IMR-90 (cell line): ENCODE measurements around the gene DDIAS. TPM values are rescaled to one million over a fixed set of nuclear protein-coding genes. Genes with fewer than 3 reads are reported as not detected.

Source experiments
- ATAC-seq: fragments of 200-7000 bp; cut with Tn5 transposase; 2 replicates; pipeline ENCODE4 v1.9.1; 2020; ENCODE audit warnings: low read depth, mild to moderate bottlenecking, moderate library complexity
- BruUV-seq: library from RNA; stranded (reverse); fragments of 400-500 nt; replicated peaks from 2 replicates; lab custom pipeline; 2021; lab: Mats Ljungman, UMichigan
- CTCF ChIA-PET: fragments of 300-600 bp; formaldehyde crosslinking; extraction: SDS; loops from one replicate; lab custom pipeline; 2021; ENCODE audit warnings: antibody characterized with exemption; lab: Yijun Ruan, JAX
- POLR2A ChIA-PET: fragments of 300-600 bp; sonication (Branson Sonifier 250); formaldehyde crosslinking; loops from one replicate; lab custom pipeline; 2022; ENCODE audit warnings: antibody characterized with exemption; ENCODE audit not compliant: unreplicated experiment; lab: Charles Lee
- DNase-seq: peaks from one replicate; pipeline ENCODE4 v3.0.0; 2013
- H2AFZ ChIP-seq: replicated peaks from 2 replicates; pipeline ENCODE3; 2013; ENCODE audit warnings: low read length, mild to moderate bottlenecking; ENCODE audit not compliant: poor library complexity
- H2AK5ac ChIP-seq: 2 replicates; pipeline ENCODE4 v1.6.1; 2013; ENCODE audit warnings: low read depth, low read length, inconsistent platforms
- H2AK9ac ChIP-seq: replicated peaks from 2 replicates; pipeline ENCODE3; 2013; ENCODE audit warnings: mild to moderate bottlenecking, low read depth, low read length, moderate library complexity; ENCODE audit not compliant: poor library complexity
- H2BK120ac ChIP-seq: 2 replicates; pipeline ENCODE4 v1.6.1; 2013; ENCODE audit warnings: low read depth, low read length, inconsistent platforms
- H2BK15ac ChIP-seq: 3 replicates; pipeline ENCODE4 v1.6.1; 2013; ENCODE audit warnings: low read depth, low read length, inconsistent platforms
- H2BK20ac ChIP-seq: 2 replicates; pipeline ENCODE4 v1.6.1; 2013; ENCODE audit warnings: low read depth, mild to moderate bottlenecking, inconsistent platforms, low read length, moderate library complexity
- H2BK5ac ChIP-seq: 2 replicates; pipeline ENCODE4 v1.6.1; 2013; ENCODE audit warnings: mild to moderate bottlenecking, low read depth, low read length, inconsistent platforms; ENCODE audit not compliant: poor library complexity, severe bottlenecking
- H3K14ac ChIP-seq: replicated peaks from 2 replicates; pipeline ENCODE4 v1.6.1; 2013; ENCODE audit warnings: low read depth, low read length, inconsistent platforms
- H3K18ac ChIP-seq: 2 replicates; pipeline ENCODE4 v1.6.1; 2013; ENCODE audit warnings: low read depth, low read length, control low read depth
- H3K23ac ChIP-seq: 2 replicates; pipeline ENCODE4 v1.6.1; 2013; ENCODE audit warnings: low read depth, low read length, inconsistent platforms
- H3K27ac ChIP-seq: 2 replicates; pipeline ENCODE4 v1.5.1; 2013; ENCODE audit warnings: mild to moderate bottlenecking, control low read depth, low read length; ENCODE audit not compliant: insufficient read depth
- H3K27me3 ChIP-seq: 2 replicates; pipeline ENCODE4 v1.6.1; 2013; ENCODE audit warnings: low read length; ENCODE audit not compliant: control insufficient read depth, insufficient read depth
- H3K36me3 ChIP-seq: 2 replicates; pipeline ENCODE4 v1.6.1; 2013; ENCODE audit warnings: low read length, mixed read lengths; ENCODE audit not compliant: control insufficient read depth, insufficient read depth
- H3K4ac ChIP-seq: 2 replicates; pipeline ENCODE4 v1.6.1; 2013; ENCODE audit warnings: low read depth, low read length, inconsistent platforms
- H3K4me1 ChIP-seq: 2 replicates; pipeline ENCODE4 v1.6.1; 2013; ENCODE audit warnings: low read length, mixed read lengths; ENCODE audit not compliant: control insufficient read depth, insufficient read depth
- H3K4me2 ChIP-seq: 2 replicates; pipeline ENCODE4 v1.6.1; 2013; ENCODE audit warnings: low read depth, mild to moderate bottlenecking, control low read depth, low read length, moderate library complexity
- H3K4me3 ChIP-seq: 2 replicates; pipeline ENCODE4 v1.5.1; 2013; ENCODE audit warnings: low read depth, mild to moderate bottlenecking, control low read depth, low read length, moderate library complexity; ENCODE audit not compliant: insufficient read depth
- H3K56ac ChIP-seq: 2 replicates; pipeline ENCODE4 v1.6.1; 2013; ENCODE audit warnings: low read length, inconsistent platforms; ENCODE audit not compliant: insufficient read depth; ENCODE audit errors: extremely low read depth
- H3K79me1 ChIP-seq, 2 experiments: 2 replicates each; pipeline ENCODE4 v1.6.1; 2013; ENCODE audit warnings: low read length in 2 of 2, inconsistent platforms in 1 of 2, low read depth in 1 of 2
- H3K9ac ChIP-seq: 2 replicates; pipeline ENCODE4 v1.6.1; 2013; ENCODE audit warnings: low read depth, low read length, control low read depth
- H3K9me1 ChIP-seq: 2 replicates; pipeline ENCODE4 v1.6.1; 2013; ENCODE audit warnings: low read length, inconsistent platforms; ENCODE audit not compliant: insufficient read depth
- H3K9me3 ChIP-seq: 2 replicates; pipeline ENCODE4 v1.6.1; 2013; ENCODE audit warnings: low read length; ENCODE audit not compliant: control insufficient read depth, insufficient read depth
- H4K20me1 ChIP-seq: 2 replicates; pipeline ENCODE4 v1.6.1; 2013; ENCODE audit warnings: low read length, inconsistent platforms; ENCODE audit not compliant: insufficient read depth
- H4K5ac ChIP-seq: 2 replicates; pipeline ENCODE4 v1.6.1; 2013; ENCODE audit warnings: mild to moderate bottlenecking, low read depth, low read length, control low read depth
- H4K8ac ChIP-seq, 2 experiments: 2 replicates each; pipeline ENCODE4 v1.6.1; 2013; ENCODE audit warnings: low read depth in 2 of 2, low read length in 2 of 2, control low read depth in 1 of 2, inconsistent platforms in 1 of 2
- H4K91ac ChIP-seq: 2 replicates; pipeline ENCODE4 v1.6.1; 2013; ENCODE audit warnings: low read depth, low read length, inconsistent platforms; ENCODE audit not compliant: insufficient read depth
- BHLHE40 ChIP-seq: fragments of 150-350 bp; IDR thresholded peaks from 2 replicates; pipeline ENCODE4 v1.6.1; 2016; ENCODE audit warnings: mild to moderate bottlenecking, low read depth, low read length
- CEBPB ChIP-seq: IDR thresholded peaks from 2 replicates; pipeline ENCODE4 v1.6.1; 2012; ENCODE audit warnings: low read depth, low read length, improper control_type of control experiment
- CHD1 ChIP-seq: IDR thresholded peaks from 2 replicates; pipeline ENCODE4 v1.6.1; 2012; ENCODE audit warnings: low read depth, low read length, improper control_type of control experiment
- FOS ChIP-seq: fragments of 150-350 bp; IDR thresholded peaks from 2 replicates; pipeline ENCODE4 v1.6.1; 2016; ENCODE audit warnings: low read depth, low read length
- MAFK ChIP-seq: IDR thresholded peaks from 2 replicates; pipeline ENCODE4 v1.6.1; 2012; ENCODE audit warnings: low read depth, low read length, improper control_type of control experiment
- MXI1 ChIP-seq: IDR thresholded peaks from 2 replicates; pipeline ENCODE4 v1.6.1; 2012; ENCODE audit warnings: low read depth, mild to moderate bottlenecking, low read length, moderate library complexity, borderline replicate concordance
- NFE2L2 ChIP-seq: fragments of 150-350 bp; IDR thresholded peaks from 2 replicates; pipeline ENCODE4 v1.6.1; 2016; ENCODE audit warnings: low read depth, mild to moderate bottlenecking, low read length
- POLR2A ChIP-seq: IDR thresholded peaks from 2 replicates; pipeline ENCODE4 v1.6.1; 2012; ENCODE audit warnings: mild to moderate bottlenecking, low read depth, low read length
- RCOR1 ChIP-seq: IDR thresholded peaks from 2 replicates; pipeline ENCODE4 v1.6.1; 2012; ENCODE audit warnings: mild to moderate bottlenecking, low read length, improper control_type of control experiment; ENCODE audit not compliant: insufficient replicate concordance
- RFX5 ChIP-seq: IDR thresholded peaks from 2 replicates; pipeline ENCODE4 v1.8.0; 2012; ENCODE audit warnings: low read depth, mild to moderate bottlenecking, low read length, moderate library complexity
- SMC3 ChIP-seq: fragments of 150-350 bp; IDR thresholded peaks from 2 replicates; pipeline ENCODE4 v1.6.1; 2016; ENCODE audit warnings: low read depth, mild to moderate bottlenecking, antibody characterized with exemption, low read length, moderate library complexity
- WGBS, 2 experiments: methylation state at CpG; one replicate each; pipeline versions ENCODE4 v1.1.5 to v1.1.7; 2013; ENCODE audit warnings: missing lambda C conversion rate in 2 of 2; ENCODE audit not compliant: insufficient read length in 1 of 2; ENCODE audit errors: extremely low coverage in 2 of 2; 5-methylcytosine and 5-hydroxymethylcytosine counted together
- dilution Hi-C: fragments of 300-500 bp; cut with HindIII; formaldehyde crosslinking; loops from one replicate; pipeline ENCODE4 v1.14.3; 2018; ENCODE audit warnings: low sequenced_read_pairs; ENCODE audit not compliant: unreplicated experiment
- in situ Hi-C: fragments of 300-500 bp; cut with MboI; formaldehyde crosslinking; loops from 3 replicates; pipeline ENCODE4 v1.14.3; 2019; ENCODE audit warnings: low sequenced_read_pairs, inconsistent platforms, mixed read lengths
- intact Hi-C: fragments of 100-400 bp; cut with micrococcal nuclease; formaldehyde crosslinking; loops from 2 replicates; pipeline ENCODE4 v1.10.0; 2022
- polyA plus RNA-seq, 3 experiments: library from polyadenylated mRNA; depleted of rRNA; stranded (reverse); fragments of >200 nt; gene quantifications; 2 replicates each; pipeline ENCODE4 v1.2.3, GENCODE V29; 2012; ENCODE audit warnings: low replicate concordance in 1 of 3
- total RNA-seq: library from RNA; depleted of rRNA; stranded (reverse); fragments of >200 nt; gene quantifications from 2 replicates; pipeline ENCODE4 v1.2.3, GENCODE V29; 2012
- TF ChIP-seq, protein P1 (sequence below): fragments of 150-350 bp; IDR thresholded peaks from 2 replicates; pipeline ENCODE4 v1.6.1; 2017; ENCODE audit warnings: mild to moderate bottlenecking, antibody characterized with exemption, low read length, low read depth
- TF ChIP-seq, protein P2 (sequence below): fragments of 150-350 bp; IDR thresholded peaks from 2 replicates; pipeline ENCODE4 v1.6.1; 2016; ENCODE audit warnings: low read depth, mild to moderate bottlenecking, low read length, moderate library complexity, borderline replicate concordance
- TF ChIP-seq, protein P3 (sequence below): conservative IDR thresholded peaks from 2 replicates; pipeline ENCODE4 v1.5.1; 2012; ENCODE audit warnings: mild to moderate bottlenecking, low read depth, low read length, improper control_type of control experiment

The DDIAS gene
- total and polyA plus RNA-seq, 2 of the 4 experiments (the other 2 are of a cell fraction): 4.3 to 15.8 TPM

DNA sequence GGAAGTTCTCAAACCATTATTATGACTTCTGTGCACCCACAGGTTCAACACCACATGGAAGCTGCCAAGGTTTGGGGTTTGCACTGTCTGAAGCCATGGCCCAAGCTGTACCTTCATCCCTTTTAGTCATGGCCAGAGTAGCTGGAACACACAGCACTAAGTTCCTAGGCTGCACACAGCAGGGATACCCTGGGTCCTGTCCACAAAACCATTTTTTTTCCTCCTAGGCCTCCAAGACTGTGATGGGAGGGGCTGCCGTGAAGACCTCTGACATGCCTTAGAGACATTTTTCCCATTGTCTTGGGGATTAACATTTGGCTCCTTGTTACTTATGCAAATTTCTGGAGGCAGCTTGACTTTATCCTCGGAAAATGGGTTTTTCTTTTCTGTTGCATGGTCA lies 42.7 kb downstream of the DDIAS start:
- no peaks in the 10 kb centered on the region for H3K27me3 ChIP-seq
- H2BK15ac ChIP-seq: no peak overlapping the region
- 67% methylated on average over 1 of the region's 2 CpGs; no CpG with 5 or more reads in 1 of the 2 experiments for WGBS, 2 experiments
- no peak for ATAC-seq
- no peak overlapping the region for H2BK20ac ChIP-seq
- H3K23ac ChIP-seq: no peak overlapping the region
- H3K14ac ChIP-seq: no peak overlapping the region
- H2AK9ac ChIP-seq: no peak overlapping the region
- no peaks in the 10 kb centered on the region for H3K4me1 ChIP-seq
- dilution Hi-C loops (no loop called here), intact Hi-C loops (no loop called here), in situ Hi-C loops (no loop called here)
- no peak overlapping the region for H3K18ac ChIP-seq
- TF ChIP-seq, protein P1, sequence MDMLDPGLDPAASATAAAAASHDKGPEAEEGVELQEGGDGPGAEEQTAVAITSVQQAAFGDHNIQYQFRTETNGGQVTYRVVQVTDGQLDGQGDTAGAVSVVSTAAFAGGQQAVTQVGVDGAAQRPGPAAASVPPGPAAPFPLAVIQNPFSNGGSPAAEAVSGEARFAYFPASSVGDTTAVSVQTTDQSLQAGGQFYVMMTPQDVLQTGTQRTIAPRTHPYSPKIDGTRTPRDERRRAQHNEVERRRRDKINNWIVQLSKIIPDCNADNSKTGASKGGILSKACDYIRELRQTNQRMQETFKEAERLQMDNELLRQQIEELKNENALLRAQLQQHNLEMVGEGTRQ: no peak
- TF ChIP-seq MXI1 (no peak), FOS (no peak), RFX5 (no peak), MAFK (no peak), CEBPB (no peak), NFE2L2 (no peak), RCOR1 (no peak), BHLHE40 (no peak), CHD1 (no peak), SMC3 (no peak), POLR2A (no peak)
- TF ChIP-seq, protein P2, sequence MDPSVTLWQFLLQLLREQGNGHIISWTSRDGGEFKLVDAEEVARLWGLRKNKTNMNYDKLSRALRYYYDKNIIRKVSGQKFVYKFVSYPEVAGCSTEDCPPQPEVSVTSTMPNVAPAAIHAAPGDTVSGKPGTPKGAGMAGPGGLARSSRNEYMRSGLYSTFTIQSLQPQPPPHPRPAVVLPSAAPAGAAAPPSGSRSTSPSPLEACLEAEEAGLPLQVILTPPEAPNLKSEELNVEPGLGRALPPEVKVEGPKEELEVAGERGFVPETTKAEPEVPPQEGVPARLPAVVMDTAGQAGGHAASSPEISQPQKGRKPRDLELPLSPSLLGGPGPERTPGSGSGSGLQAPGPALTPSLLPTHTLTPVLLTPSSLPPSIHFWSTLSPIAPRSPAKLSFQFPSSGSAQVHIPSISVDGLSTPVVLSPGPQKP: no peak
- TF ChIP-seq, protein P3, sequence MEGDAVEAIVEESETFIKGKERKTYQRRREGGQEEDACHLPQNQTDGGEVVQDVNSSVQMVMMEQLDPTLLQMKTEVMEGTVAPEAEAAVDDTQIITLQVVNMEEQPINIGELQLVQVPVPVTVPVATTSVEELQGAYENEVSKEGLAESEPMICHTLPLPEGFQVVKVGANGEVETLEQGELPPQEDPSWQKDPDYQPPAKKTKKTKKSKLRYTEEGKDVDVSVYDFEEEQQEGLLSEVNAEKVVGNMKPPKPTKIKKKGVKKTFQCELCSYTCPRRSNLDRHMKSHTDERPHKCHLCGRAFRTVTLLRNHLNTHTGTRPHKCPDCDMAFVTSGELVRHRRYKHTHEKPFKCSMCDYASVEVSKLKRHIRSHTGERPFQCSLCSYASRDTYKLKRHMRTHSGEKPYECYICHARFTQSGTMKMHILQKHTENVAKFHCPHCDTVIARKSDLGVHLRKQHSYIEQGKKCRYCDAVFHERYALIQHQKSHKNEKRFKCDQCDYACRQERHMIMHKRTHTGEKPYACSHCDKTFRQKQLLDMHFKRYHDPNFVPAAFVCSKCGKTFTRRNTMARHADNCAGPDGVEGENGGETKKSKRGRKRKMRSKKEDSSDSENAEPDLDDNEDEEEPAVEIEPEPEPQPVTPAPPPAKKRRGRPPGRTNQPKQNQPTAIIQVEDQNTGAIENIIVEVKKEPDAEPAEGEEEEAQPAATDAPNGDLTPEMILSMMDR: no peak
- no peak overlapping the region for H3K4me2 ChIP-seq
- no peak overlapping the region for H3K56ac ChIP-seq
- H2BK120ac ChIP-seq: no peak overlapping the region
- H3K9me1 ChIP-seq: peaks cover 3% of the 10 kb centered on the region; the same call in 1 of the 2 replicates
- no peak overlapping the region for H2AK5ac ChIP-seq
- BruUV-seq: no TSS peak
- ChIA-PET CTCF (interaction anchor here (1.3 kb wide), 1 partner anchor 10 kb away, joined by 3 read pairs; no protein-coding TSS in a partner anchor), POLR2A (no interaction called here)
- peaks cover 2% of the 10 kb centered on the region; the same call in 1 of the 2 replicates for H3K9me3 ChIP-seq
- H3K4me3 ChIP-seq: no peak overlapping the region
- no peaks in the 10 kb centered on the region for H4K20me1 ChIP-seq
- H3K36me3 ChIP-seq: no peaks in the 10 kb centered on the region
- no peak overlapping the region for H2AFZ ChIP-seq
- no peak overlapping the region for H2BK5ac ChIP-seq
- no peak overlapping the region for H3K4ac ChIP-seq
- no peak overlapping the region for H4K91ac ChIP-seq
- H3K9ac ChIP-seq: no peak overlapping the region
- H3K79me1 ChIP-seq: no peaks in the 10 kb centered on the region
- no peak overlapping the region for H4K5ac ChIP-seq
- no peak overlapping the region for H3K27ac ChIP-seq
- DNase-seq: no peak
- H4K8ac ChIP-seq: no peak overlapping the region
